KMS-11 (cell line): ENCODE data around the gene LRRC28.

Experiments used
- H2AFZ ChIP-seq: fragments of 200-600 bp; sonication (generic); 2 replicates; pipeline ENCODE4 v1.6.1; 2016; ENCODE audit warnings: antibody characterized with exemption, mixed run types, low read depth
- H3K27ac ChIP-seq: fragments of 200-600 bp; sonication (generic); 2 replicates; pipeline ENCODE4 v1.6.1; 2016; ENCODE audit warnings: mild to moderate bottlenecking, mixed run types
- H3K27me3 ChIP-seq: fragments of 200-600 bp; sonication (generic); 2 replicates; pipeline ENCODE4 v1.6.1; 2017; ENCODE audit warnings: mild to moderate bottlenecking, low read depth, mixed run types, moderate library complexity; ENCODE audit not compliant: insufficient read depth
- H3K36me3 ChIP-seq: fragments of 200-600 bp; sonication (generic); 2 replicates; pipeline ENCODE4 v1.6.1; 2017; ENCODE audit warnings: mild to moderate bottlenecking, mixed run types; ENCODE audit not compliant: insufficient read depth
- H3K4me1 ChIP-seq: fragments of 200-600 bp; sonication (generic); 2 replicates; pipeline ENCODE4 v1.6.1; 2016; ENCODE audit warnings: mild to moderate bottlenecking, low read depth, mixed run types; ENCODE audit not compliant: poor library complexity, severe bottlenecking
- H3K4me2 ChIP-seq: fragments of 200-600 bp; sonication (generic); 2 replicates; pipeline ENCODE4 v1.7.0; 2016; ENCODE audit warnings: mild to moderate bottlenecking, mixed run types
- H3K4me3 ChIP-seq: fragments of 200-600 bp; sonication (generic); IDR thresholded peaks from 2 replicates; pipeline ENCODE4 v1.6.1; 2017; ENCODE audit warnings: low read depth, low read length, mixed read lengths; ENCODE audit not compliant: insufficient read depth
- H3K79me2 ChIP-seq: fragments of 200-600 bp; sonication (generic); 2 replicates; pipeline ENCODE4 v1.6.1; 2016; ENCODE audit warnings: low read depth, mixed run types; ENCODE audit not compliant: insufficient read depth
- H3K9ac ChIP-seq: fragments of 200-600 bp; sonication (generic); 2 replicates; pipeline ENCODE4 v1.6.1; 2016; ENCODE audit warnings: mild to moderate bottlenecking, mixed run types
- H4K20me1 ChIP-seq: fragments of 200-600 bp; sonication (generic); 2 replicates; pipeline ENCODE4 v1.6.1; 2016; ENCODE audit warnings: mild to moderate bottlenecking, mixed run types; ENCODE audit not compliant: insufficient read depth
- CTCF ChIP-seq: fragments of 200-600 bp; sonication (generic); conservative IDR thresholded peaks from 2 replicates; pipeline ENCODE4 v1.6.1; 2017; ENCODE audit warnings: low read depth, mild to moderate bottlenecking, antibody characterized with exemption, low read length, moderate library complexity, mixed read lengths

Gene LRRC28

GRCh38 chr15:99409560-99409959, 158.3 kb downstream of the LRRC28 start:
- Histone ChIP-seq H4K20me1 (no peaks in the 10 kb centered on the region), H3K4me3 (no peak overlapping the region), H2AFZ (no peak overlapping the region), H3K79me2 (no peaks in the 10 kb centered on the region), H3K27ac (no peak overlapping the region), H3K36me3 (no peaks in the 10 kb centered on the region), H3K9ac (no peak overlapping the region), H3K4me1 (no peaks in the 10 kb centered on the region), H3K4me2 (no peak overlapping the region), H3K27me3 (no peaks in the 10 kb centered on the region)
- TF ChIP-seq CTCF: no peak

DNA sequence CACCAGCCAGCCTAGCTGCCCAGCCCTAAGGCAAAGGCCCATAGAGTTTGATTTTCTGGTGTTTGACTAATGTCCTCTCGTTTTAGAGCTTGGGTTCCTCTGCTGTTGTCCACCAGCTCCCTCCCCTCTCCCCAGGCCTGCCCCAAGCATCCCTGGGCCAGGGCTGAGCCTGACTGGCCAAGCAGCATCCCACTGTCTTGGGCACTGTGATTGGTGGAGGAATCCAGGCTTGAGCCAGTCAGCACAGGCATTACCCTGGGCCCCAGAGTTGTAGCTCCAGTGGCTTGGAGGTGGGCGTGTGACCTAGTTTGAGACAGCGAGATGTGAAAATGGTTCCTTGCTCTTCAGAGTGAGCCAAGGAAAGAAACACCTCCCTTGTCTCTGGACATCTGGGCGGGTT, 159.2 kb downstream of the LRRC28 start:
- no peaks in the 10 kb centered on the region for H4K20me1 ChIP-seq

DNA sequence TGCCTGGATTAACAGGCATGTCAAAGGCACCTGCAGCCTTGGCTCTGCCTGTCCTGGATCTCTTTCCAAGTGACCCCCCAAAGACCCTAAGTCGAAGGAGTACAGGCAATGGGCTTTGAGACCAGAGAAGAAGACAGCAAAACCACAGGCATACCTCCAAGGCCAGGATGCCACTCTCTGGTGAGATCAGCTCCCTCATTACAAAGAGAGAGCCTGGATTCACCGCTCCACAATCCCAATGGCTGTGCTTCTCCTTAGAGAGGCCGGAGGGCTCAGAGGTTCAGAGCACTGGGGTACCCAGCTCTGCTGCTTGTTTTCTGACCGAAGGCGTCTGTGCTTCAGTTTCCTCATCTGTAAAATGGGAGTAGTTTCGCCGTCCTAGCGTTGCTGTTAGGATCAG, 160.0 kb downstream of the LRRC28 start:
- no peak overlapping the region for H3K4me2 ChIP-seq
- no peaks in the 10 kb centered on the region for H3K4me1 ChIP-seq
- no peaks in the 10 kb centered on the region for H4K20me1 ChIP-seq
- no peak for TF ChIP-seq CTCF
- H2AFZ ChIP-seq: no peak overlapping the region
- no peaks in the 10 kb centered on the region for H3K27me3 ChIP-seq
- no peaks in the 10 kb centered on the region for H3K36me3 ChIP-seq
- no peak overlapping the region for H3K9ac ChIP-seq
- H3K79me2 ChIP-seq: no peaks in the 10 kb centered on the region
- no peak overlapping the region for H3K27ac ChIP-seq
- no peak overlapping the region for H3K4me3 ChIP-seq

More for the DNA sequence above, 159.2 kb downstream of the LRRC28 start:
- Histone ChIP-seq H3K36me3 (no peaks in the 10 kb centered on the region), H3K4me2 (no peak overlapping the region), H3K4me1 (no peaks in the 10 kb centered on the region), H2AFZ (no peak overlapping the region), H3K27ac (no peak overlapping the region), H3K79me2 (no peaks in the 10 kb centered on the region), H3K9ac (no peak overlapping the region), H3K27me3 (no peaks in the 10 kb centered on the region), H3K4me3 (no peak overlapping the region)
- no peak for TF ChIP-seq CTCF

- H3K4me1 ChIP-seq: no peaks in the 10 kb centered on the region
- H2AFZ ChIP-seq: no peak overlapping the region
- H3K4me2 ChIP-seq: no peak overlapping the region
- no peaks in the 10 kb centered on the region for H3K79me2 ChIP-seq
- no peaks in the 10 kb centered on the region for H3K36me3 ChIP-seq
- no peak overlapping the region for H3K4me3 ChIP-seq
- no peak overlapping the region for H3K9ac ChIP-seq
- no peaks in the 10 kb centered on the region for H3K27me3 ChIP-seq
- TF ChIP-seq CTCF: no peak
- H3K27ac ChIP-seq: no peak overlapping the region
- no peaks in the 10 kb centered on the region for H4K20me1 ChIP-seq
Measured at GRCh38 chr15:99412082-99412481, 160.8 kb downstream of the LRRC28 start.

- Histone ChIP-seq H3K4me2 (no peak overlapping the region), H3K4me3 (no peak overlapping the region), H3K27me3 (no peaks in the 10 kb centered on the region), H3K27ac (no peak overlapping the region), H3K4me1 (no peaks in the 10 kb centered on the region), H4K20me1 (no peaks in the 10 kb centered on the region), H3K79me2 (no peaks in the 10 kb centered on the region), H3K36me3 (no peaks in the 10 kb centered on the region), H2AFZ (no peak overlapping the region), H3K9ac (no peak overlapping the region)
- TF ChIP-seq CTCF: no peak
Measured at GRCh38 chr15:99412626-99413025, 161.3 kb downstream of the LRRC28 start.
